SK-N-SH treated with all-trans-retinoic acid at 6 μM for 48 hours (cell line): ENCODE data around the gene VTI1A.

Experiments used
- ATAC-seq: fragments of 200-7000 bp; cut with Tn5 transposase; 3 replicates; pipeline ENCODE4 v1.9.1; 2020; ENCODE audit warnings: mild to moderate bottlenecking, moderate library complexity
- ARNTL ChIP-seq: fragments of 450-650 bp; formaldehyde crosslinking; IDR thresholded peaks from 2 replicates; pipeline ENCODE4 v1.5.0; 2020; ENCODE audit warnings: low read depth, mild to moderate bottlenecking, moderate library complexity, borderline replicate concordance
- CSDC2 ChIP-seq: fragments of 250-450 bp; sonication (Bioruptor Pico); IDR thresholded peaks from 2 replicates; pipeline ENCODE4 v1.5.0; 2020; ENCODE audit warnings: mild to moderate bottlenecking, moderate library complexity
- ESRRG ChIP-seq: fragments of 250-450 bp; sonication (Bioruptor Pico); IDR thresholded peaks from 2 replicates; pipeline ENCODE4 v1.6.1; 2021; ENCODE audit warnings: mild to moderate bottlenecking
- GLIS3 ChIP-seq: fragments of 250-450 bp; sonication (Bioruptor Pico); IDR thresholded peaks from 2 replicates; pipeline ENCODE4 v1.5.0; 2020; ENCODE audit warnings: mild to moderate bottlenecking, moderate library complexity
- ISL1 ChIP-seq: fragments of 250-450 bp; sonication (Bioruptor Pico); IDR thresholded peaks from 2 replicates; pipeline ENCODE4 v2.1.2; 2022; ENCODE audit warnings: mild to moderate bottlenecking, moderate library complexity
- OSR1 ChIP-seq: fragments of 250-450 bp; sonication (Bioruptor Pico); IDR thresholded peaks from 2 replicates; pipeline ENCODE4 v1.8.0; 2022; ENCODE audit warnings: moderate library complexity, mild to moderate bottlenecking, inconsistent platforms
- PPARA ChIP-seq: fragments of 250-450 bp; sonication (Bioruptor Pico); IDR thresholded peaks from 2 replicates; pipeline ENCODE4 v1.5.0; 2020; ENCODE audit warnings: mild to moderate bottlenecking, borderline replicate concordance
- SNAI2 ChIP-seq: fragments of 250-450 bp; sonication (Bioruptor Pico); IDR thresholded peaks from 2 replicates; pipeline ENCODE4 v1.5.0; 2020; ENCODE audit warnings: mild to moderate bottlenecking, moderate library complexity
- TOX ChIP-seq: fragments of 250-450 bp; sonication (Bioruptor Pico); IDR thresholded peaks from 2 replicates; pipeline ENCODE4 v1.8.0; 2021; ENCODE audit warnings: mild to moderate bottlenecking, moderate library complexity, borderline replicate concordance
- ZFP3 ChIP-seq: fragments of 250-450 bp; sonication (Bioruptor Pico); IDR thresholded peaks from 2 replicates; pipeline ENCODE4 v1.5.0; 2020; ENCODE audit warnings: mild to moderate bottlenecking, moderate library complexity
- ZFP30 ChIP-seq: fragments of 450-650 bp; formaldehyde crosslinking; IDR thresholded peaks from 2 replicates; pipeline ENCODE4 v1.5.0; 2022; ENCODE audit warnings: mild to moderate bottlenecking, moderate library complexity
- ZNF565 ChIP-seq: fragments of 450-650 bp; formaldehyde crosslinking; conservative IDR thresholded peaks from 2 replicates; pipeline ENCODE4 v1.5.0; 2020; ENCODE audit warnings: low read depth, mild to moderate bottlenecking, moderate library complexity
- ZNF70 ChIP-seq: fragments of 450-650 bp; formaldehyde crosslinking; IDR thresholded peaks from 2 replicates; pipeline ENCODE4 v1.5.0; 2020; ENCODE audit warnings: mild to moderate bottlenecking, moderate library complexity
- ZNF8 ChIP-seq: fragments of 450-650 bp; formaldehyde crosslinking; IDR thresholded peaks from 2 replicates; pipeline ENCODE4 v1.5.0; 2020; ENCODE audit warnings: mild to moderate bottlenecking, moderate library complexity
- TF ChIP-seq, protein P1 (sequence below): fragments of 250-450 bp; sonication (Bioruptor Pico); IDR thresholded peaks from 2 replicates; pipeline ENCODE4 v1.5.1; 2021; ENCODE audit warnings: mild to moderate bottlenecking, moderate library complexity
- TF ChIP-seq, protein P2 (sequence below): fragments of 250-450 bp; sonication (Bioruptor Pico); IDR thresholded peaks from 2 replicates; pipeline ENCODE4 v1.8.0; 2020; ENCODE audit warnings: mild to moderate bottlenecking, moderate library complexity, borderline replicate concordance
- TF ChIP-seq, protein P3 (sequence below): fragments of 250-450 bp; sonication (Bioruptor Pico); IDR thresholded peaks from 2 replicates; pipeline ENCODE4 v1.5.0; 2020; ENCODE audit warnings: mild to moderate bottlenecking, moderate library complexity
- TF ChIP-seq, protein P4 (sequence below): fragments of 250-450 bp; sonication (Bioruptor Pico); IDR thresholded peaks from 2 replicates; pipeline ENCODE4 v1.8.0; 2021; ENCODE audit warnings: low read depth, mild to moderate bottlenecking, moderate library complexity, borderline replicate concordance

VTI1A gene

DNA sequence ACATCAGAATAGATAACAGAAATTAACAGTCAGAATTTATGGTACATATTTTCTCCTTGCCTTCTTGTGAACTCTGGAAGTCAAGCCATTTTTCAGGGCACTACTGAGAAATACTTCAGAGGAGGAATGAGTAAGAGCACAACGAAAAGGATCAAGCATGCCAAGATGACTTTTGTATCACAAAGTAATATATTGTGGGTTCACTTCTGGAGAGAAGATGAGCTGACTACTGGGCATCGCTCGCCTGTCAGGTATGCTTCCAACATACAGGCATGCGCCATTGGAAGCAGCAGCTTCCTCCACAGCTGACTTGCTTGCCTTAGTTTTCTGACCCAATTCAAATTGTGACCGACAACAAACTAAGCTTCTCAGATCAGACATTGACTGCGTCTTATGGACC lies 137.3 kb downstream of the VTI1A start:
- peak; percentile 78 for ATAC-seq
- TF ChIP-seq GLIS3 (CRISPR knock-in tag) (no peak), ESRRG (no peak), OSR1 (CRISPR knock-in tag) (no peak), SNAI2 (CRISPR knock-in tag) (no peak), ISL1 (CRISPR knock-in tag) (peak; percentile 33), PPARA (CRISPR knock-in tag) (no peak)
- TF ChIP-seq, protein P1, sequence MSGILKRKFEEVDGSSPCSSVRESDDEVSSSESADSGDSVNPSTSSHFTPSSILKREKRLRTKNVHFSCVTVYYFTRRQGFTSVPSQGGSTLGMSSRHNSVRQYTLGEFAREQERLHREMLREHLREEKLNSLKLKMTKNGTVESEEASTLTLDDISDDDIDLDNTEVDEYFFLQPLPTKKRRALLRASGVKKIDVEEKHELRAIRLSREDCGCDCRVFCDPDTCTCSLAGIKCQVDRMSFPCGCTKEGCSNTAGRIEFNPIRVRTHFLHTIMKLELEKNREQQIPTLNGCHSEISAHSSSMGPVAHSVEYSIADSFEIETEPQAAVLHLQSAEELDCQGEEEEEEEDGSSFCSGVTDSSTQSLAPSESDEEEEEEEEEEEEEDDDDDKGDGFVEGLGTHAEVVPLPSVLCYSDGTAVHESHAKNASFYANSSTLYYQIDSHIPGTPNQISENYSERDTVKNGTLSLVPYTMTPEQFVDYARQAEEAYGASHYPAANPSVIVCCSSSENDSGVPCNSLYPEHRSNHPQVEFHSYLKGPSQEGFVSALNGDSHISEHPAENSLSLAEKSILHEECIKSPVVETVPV (CRISPR knock-in tag): no peak
- TF ChIP-seq, protein P2, sequence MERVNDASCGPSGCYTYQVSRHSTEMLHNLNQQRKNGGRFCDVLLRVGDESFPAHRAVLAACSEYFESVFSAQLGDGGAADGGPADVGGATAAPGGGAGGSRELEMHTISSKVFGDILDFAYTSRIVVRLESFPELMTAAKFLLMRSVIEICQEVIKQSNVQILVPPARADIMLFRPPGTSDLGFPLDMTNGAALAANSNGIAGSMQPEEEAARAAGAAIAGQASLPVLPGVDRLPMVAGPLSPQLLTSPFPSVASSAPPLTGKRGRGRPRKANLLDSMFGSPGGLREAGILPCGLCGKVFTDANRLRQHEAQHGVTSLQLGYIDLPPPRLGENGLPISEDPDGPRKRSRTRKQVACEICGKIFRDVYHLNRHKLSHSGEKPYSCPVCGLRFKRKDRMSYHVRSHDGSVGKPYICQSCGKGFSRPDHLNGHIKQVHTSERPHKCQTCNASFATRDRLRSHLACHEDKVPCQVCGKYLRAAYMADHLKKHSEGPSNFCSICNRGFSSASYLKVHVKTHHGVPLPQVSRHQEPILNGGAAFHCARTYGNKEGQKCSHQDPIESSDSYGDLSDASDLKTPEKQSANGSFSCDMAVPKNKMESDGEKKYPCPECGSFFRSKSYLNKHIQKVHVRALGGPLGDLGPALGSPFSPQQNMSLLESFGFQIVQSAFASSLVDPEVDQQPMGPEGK (CRISPR knock-in tag): no peak

DNA sequence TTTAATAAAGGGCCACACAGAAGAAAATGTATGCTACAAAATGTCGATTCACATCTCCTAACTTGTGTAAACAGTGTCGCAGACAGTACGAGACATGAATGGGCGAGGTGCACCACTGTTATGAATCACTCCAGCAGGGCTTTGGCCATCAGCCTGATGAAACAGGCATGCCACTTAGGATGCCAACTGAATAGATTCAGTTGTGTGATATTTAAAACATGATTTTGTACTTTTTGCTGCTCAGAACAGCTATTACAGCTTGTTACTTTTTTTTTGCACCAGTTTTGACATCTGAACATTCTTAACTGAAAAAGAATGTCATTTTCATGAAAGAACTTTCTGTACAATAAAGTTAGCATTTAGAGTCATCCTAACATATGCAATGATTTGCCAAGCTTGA lies 138.1 kb downstream of the VTI1A start:
- TF ChIP-seq ISL1 (CRISPR knock-in tag) (peak; percentile 79), ARNTL (no peak), SNAI2 (CRISPR knock-in tag) (no peak)
- TF ChIP-seq, protein P2 (CRISPR knock-in tag): no peak
- peak; percentile 86 for ATAC-seq

DNA sequence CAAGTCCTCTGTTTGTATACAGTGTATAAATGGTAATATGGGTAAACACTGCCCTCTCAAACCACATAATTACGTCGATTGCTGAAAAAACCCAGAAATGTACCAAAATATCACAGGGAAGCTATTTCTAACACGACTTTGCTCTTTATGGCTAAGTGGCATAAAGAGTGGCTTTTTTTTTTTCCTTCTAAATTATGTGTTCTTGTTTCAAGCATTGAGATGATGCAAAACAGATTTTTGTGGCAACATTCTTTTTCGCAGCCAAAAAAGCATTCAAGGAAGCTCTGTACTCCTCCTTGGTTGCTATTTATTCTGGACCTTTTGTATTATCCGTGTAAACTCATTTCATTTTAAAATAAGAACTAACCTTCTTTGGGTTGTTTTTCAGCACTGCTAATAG lies 138.9 kb downstream of the VTI1A start:
- ATAC-seq: no peak; the same call in 1 of the 3 replicates

DNA sequence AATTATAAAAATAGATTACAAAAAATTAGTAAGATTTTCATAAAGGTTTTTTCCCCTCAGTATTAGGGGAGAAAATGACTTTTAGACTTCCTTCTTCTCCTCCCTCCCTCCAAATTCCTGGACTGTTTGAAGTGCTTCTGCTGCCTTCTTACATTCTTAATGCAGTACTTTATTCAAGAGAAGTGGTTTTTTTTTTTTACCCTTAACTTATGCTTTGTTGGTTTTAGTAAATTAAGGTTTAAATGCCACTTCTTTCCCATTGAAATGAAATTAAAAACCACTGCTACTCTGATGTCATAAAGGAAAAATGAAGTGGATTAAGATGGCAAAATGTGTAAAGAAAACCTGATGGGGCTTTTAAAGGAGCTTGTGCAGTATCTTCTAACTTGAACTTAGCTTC lies 140.7 kb downstream of the VTI1A start:
- TF ChIP-seq PPARA (CRISPR knock-in tag) (no peak), ZNF565 (CRISPR knock-in tag) (no peak), OSR1 (CRISPR knock-in tag) (no peak), ISL1 (CRISPR knock-in tag) (peak; percentile 66), ZNF70 (CRISPR knock-in tag) (no peak)
- 0 out of 3 replicates have a peak, but pooled peaks have one; percentile 25 for ATAC-seq

More for the DNA sequence above, 138.9 kb downstream of the VTI1A start:
- TF ChIP-seq, protein P3, sequence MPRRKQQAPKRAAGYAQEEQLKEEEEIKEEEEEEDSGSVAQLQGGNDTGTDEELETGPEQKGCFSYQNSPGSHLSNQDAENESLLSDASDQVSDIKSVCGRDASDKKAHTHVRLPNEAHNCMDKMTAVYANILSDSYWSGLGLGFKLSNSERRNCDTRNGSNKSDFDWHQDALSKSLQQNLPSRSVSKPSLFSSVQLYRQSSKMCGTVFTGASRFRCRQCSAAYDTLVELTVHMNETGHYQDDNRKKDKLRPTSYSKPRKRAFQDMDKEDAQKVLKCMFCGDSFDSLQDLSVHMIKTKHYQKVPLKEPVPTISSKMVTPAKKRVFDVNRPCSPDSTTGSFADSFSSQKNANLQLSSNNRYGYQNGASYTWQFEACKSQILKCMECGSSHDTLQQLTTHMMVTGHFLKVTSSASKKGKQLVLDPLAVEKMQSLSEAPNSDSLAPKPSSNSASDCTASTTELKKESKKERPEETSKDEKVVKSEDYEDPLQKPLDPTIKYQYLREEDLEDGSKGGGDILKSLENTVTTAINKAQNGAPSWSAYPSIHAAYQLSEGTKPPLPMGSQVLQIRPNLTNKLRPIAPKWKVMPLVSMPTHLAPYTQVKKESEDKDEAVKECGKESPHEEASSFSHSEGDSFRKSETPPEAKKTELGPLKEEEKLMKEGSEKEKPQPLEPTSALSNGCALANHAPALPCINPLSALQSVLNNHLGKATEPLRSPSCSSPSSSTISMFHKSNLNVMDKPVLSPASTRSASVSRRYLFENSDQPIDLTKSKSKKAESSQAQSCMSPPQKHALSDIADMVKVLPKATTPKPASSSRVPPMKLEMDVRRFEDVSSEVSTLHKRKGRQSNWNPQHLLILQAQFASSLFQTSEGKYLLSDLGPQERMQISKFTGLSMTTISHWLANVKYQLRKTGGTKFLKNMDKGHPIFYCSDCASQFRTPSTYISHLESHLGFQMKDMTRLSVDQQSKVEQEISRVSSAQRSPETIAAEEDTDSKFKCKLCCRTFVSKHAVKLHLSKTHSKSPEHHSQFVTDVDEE (CRISPR knock-in tag): no peak
- peak; percentile 20; the same call in 1 of the 2 replicates for TF ChIP-seq ISL1 (CRISPR knock-in tag)
- TF ChIP-seq, all 23 proteins: peak for 1

DNA sequence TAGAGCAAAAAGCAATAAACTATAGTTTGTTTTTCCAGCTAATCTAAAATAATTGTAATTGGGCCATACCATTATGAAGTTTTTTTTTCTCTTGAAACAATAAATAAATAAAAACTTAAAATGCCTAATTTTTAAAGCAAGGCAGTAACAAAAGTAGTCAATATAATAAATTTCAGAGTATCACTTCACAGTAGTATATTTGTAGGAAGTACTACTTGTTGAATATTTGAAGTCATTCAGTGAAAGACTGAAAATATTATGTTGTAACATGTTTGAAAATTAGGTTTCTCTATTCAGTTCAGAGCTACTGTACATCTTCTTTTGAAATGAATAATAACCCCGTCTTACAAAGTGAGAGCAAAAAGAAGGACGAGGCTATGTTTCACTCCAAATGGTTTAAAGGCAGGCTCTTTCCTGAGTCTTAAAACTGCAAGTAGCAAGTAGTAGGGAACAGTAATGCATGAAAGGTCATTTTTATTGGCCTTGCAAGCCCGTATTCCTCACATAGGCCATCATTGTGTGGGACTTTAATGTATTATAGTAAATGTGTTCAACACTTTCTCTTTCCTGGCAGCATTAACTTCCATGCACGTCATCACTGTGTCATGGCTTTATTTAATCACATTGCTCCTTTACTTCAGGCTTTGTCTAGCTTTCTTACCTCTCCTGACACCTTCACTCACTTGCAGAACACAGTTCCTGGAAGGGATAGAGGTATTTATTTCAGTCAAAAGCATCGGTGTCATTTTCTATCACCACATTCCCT lies 141.4 kb downstream of the VTI1A start:
- ATAC-seq: no peak
- TF ChIP-seq ZFP3 (no peak), OSR1 (CRISPR knock-in tag) (no peak), ZNF565 (CRISPR knock-in tag) (no peak), ZNF70 (CRISPR knock-in tag) (no peak), ZFP30 (no peak), CSDC2 (CRISPR knock-in tag) (no peak), TOX (CRISPR knock-in tag) (no peak), ZNF8 (CRISPR knock-in tag) (no peak)
- TF ChIP-seq, protein P1 (CRISPR knock-in tag): no peak
- TF ChIP-seq, protein P3 (CRISPR knock-in tag): no peak
- TF ChIP-seq, protein P4, sequence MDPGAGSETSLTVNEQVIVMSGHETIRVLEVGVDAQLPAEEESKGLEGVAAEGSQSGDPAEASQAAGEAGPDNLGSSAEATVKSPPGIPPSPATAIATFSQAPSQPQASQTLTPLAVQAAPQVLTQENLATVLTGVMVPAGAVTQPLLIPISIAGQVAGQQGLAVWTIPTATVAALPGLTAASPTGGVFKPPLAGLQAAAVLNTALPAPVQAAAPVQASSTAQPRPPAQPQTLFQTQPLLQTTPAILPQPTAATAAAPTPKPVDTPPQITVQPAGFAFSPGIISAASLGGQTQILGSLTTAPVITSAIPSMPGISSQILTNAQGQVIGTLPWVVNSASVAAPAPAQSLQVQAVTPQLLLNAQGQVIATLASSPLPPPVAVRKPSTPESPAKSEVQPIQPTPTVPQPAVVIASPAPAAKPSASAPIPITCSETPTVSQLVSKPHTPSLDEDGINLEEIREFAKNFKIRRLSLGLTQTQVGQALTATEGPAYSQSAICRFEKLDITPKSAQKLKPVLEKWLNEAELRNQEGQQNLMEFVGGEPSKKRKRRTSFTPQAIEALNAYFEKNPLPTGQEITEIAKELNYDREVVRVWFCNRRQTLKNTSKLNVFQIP (CRISPR knock-in tag): no peak
